ENCODE measurements around the gene RLF. TPM values are rescaled to one million over a fixed set of nuclear protein-coding genes. Genes with fewer than 3 reads are reported as not detected.
"Not testable (repeated sequence)": the region's sequence is repeated elsewhere in the genome, so short reads cannot be mapped to it uniquely, and the experiment has no call there.

The RLF gene
- polyA plus RNA-seq, 1 donor (not counting 4 experiments of a cell fraction or from before 2014, with no cell fraction given) = 10.7 TPM

GRCh38 chr1:40185951-40186864 is 25.0 kb downstream of the RLF start:
- H3K9me3 ChIP-seq (ENCODE audit: control insufficient read depth, low read depth, low read length) = no peaks in the 10 kb centered on the region
- dilution Hi-C loops (cut with MboI; ENCODE audit: extremely low pct_ligation_motif_present, low sequenced_read_pairs) = no loop called here
- no peaks in the 10 kb centered on the region for H3K27me3 ChIP-seq (ENCODE audit: control insufficient read depth, extremely low read depth, insufficient read depth, low read length)
- H3K9me1 ChIP-seq (ENCODE audit: control insufficient read depth, extremely low read depth, insufficient read depth, low read length) = no peaks in the 10 kb centered on the region
- FAIRE-seq = peak; percentile 52
- H3K4me3 ChIP-seq (ENCODE audit: control insufficient read depth in 2 of 3, extremely low read depth in 1 of 3, insufficient read depth in 2 of 3, low read depth in 1 of 3, low read length in 3 of 3) = no peak overlapping the region
- no peak overlapping the region for H2AFZ ChIP-seq (ENCODE audit: control insufficient read depth, low read length)
- peaks cover 9% of the 10 kb centered on the region for H3K4me1 ChIP-seq (ENCODE audit: control insufficient read depth, extremely low read depth, insufficient read depth, low read length)
- no peak overlapping the region for H3K9ac ChIP-seq (ENCODE audit: control insufficient read depth, extremely low read depth, insufficient read depth, low read length)
- no peak overlapping the region for H3K27ac ChIP-seq (ENCODE audit: control insufficient read depth, insufficient read depth, low read length)
- TF ChIP-seq CTCF (optimal IDR thresholded peaks at IDR 0.05 in 1 of 3, IDR thresholded peaks at IDR 0.05 in 1 of 3, conservative IDR thresholded peaks at IDR 0.05 in 1 of 3; ENCODE audit: extremely low read depth in 1 of 3, insufficient read depth in 2 of 3, low read length in 3 of 3) (no peak), EZH2 (IDR thresholded peaks at IDR 0.05; ENCODE audit: low read length) (no peak)
- peak overlapping the region; percentile 9 for H3K4me2 ChIP-seq (ENCODE audit: control insufficient read depth, extremely low read depth, insufficient read depth, low read depth, low read length)
- H3K36me3 ChIP-seq (ENCODE audit: control insufficient read depth in 2 of 2, extremely low read depth in 1 of 2, insufficient read depth in 2 of 2, low read length in 2 of 2) = peaks cover 3 to 7% of the 10 kb centered on the region in 2 experiments
- peak; percentile 13 for DNase-seq (ENCODE audit: low read depth, low spot score)
- peaks cover 73% of the 10 kb centered on the region for H3K79me2 ChIP-seq (ENCODE audit: control insufficient read depth, insufficient read depth, low read length)
- H4K20me1 ChIP-seq (ENCODE audit: control insufficient read depth, extremely low read depth, insufficient read depth, low read length) = peaks cover 3% of the 10 kb centered on the region

- TF ChIP-seq EZH2 (IDR thresholded peaks at IDR 0.05; ENCODE audit: low read length) (no peak), CTCF (optimal IDR thresholded peaks at IDR 0.05 in 1 of 3, IDR thresholded peaks at IDR 0.05 in 1 of 3, conservative IDR thresholded peaks at IDR 0.05 in 1 of 3; ENCODE audit: extremely low read depth in 1 of 3, insufficient read depth in 2 of 3, low read length in 3 of 3) (no peak)
- dilution Hi-C loops (cut with MboI; ENCODE audit: extremely low pct_ligation_motif_present, low sequenced_read_pairs) = no loop called here
- Histone ChIP-seq H3K27ac (ENCODE audit: control insufficient read depth, insufficient read depth, low read length) (no peak overlapping the region), H3K9me1 (ENCODE audit: control insufficient read depth, extremely low read depth, insufficient read depth, low read length) (no peaks in the 10 kb centered on the region), H4K20me1 (ENCODE audit: control insufficient read depth, extremely low read depth, insufficient read depth, low read length) (peaks cover 3% of the 10 kb centered on the region), H3K4me1 (ENCODE audit: control insufficient read depth, extremely low read depth, insufficient read depth, low read length) (peaks cover 9% of the 10 kb centered on the region), H2AFZ (ENCODE audit: control insufficient read depth, low read length) (no peak overlapping the region), H3K9ac (ENCODE audit: control insufficient read depth, extremely low read depth, insufficient read depth, low read length) (no peak overlapping the region), H3K36me3 (ENCODE audit: control insufficient read depth in 2 of 2, extremely low read depth in 1 of 2, insufficient read depth in 2 of 2, low read length in 2 of 2) (peaks cover 8 to 15% of the 10 kb centered on the region in 2 experiments), H3K79me2 (ENCODE audit: control insufficient read depth, insufficient read depth, low read length) (peaks cover 63% of the 10 kb centered on the region), H3K9me3 (ENCODE audit: control insufficient read depth, low read depth, low read length) (no peaks in the 10 kb centered on the region), H3K27me3 (ENCODE audit: control insufficient read depth, extremely low read depth, insufficient read depth, low read length) (no peaks in the 10 kb centered on the region), H3K4me2 (ENCODE audit: control insufficient read depth, extremely low read depth, insufficient read depth, low read depth, low read length) (no peak overlapping the region), H3K4me3 (ENCODE audit: control insufficient read depth in 2 of 3, extremely low read depth in 1 of 3, insufficient read depth in 2 of 3, low read depth in 1 of 3, low read length in 3 of 3) (no peak overlapping the region)
- DNase-seq (ENCODE audit: low read depth, low spot score) (no peak), FAIRE-seq (no peak)
These were observed 26.2 kb downstream of the RLF start for GRCh38 chr1:40187399-40187798.

GRCh38 chr1:40194639-40195038 is 33.5 kb downstream of the RLF start:
- DNase-seq (ENCODE audit: low read depth, low spot score); H3K27me3 ChIP-seq (ENCODE audit: control insufficient read depth, extremely low read depth, insufficient read depth, low read length); H3K4me2 ChIP-seq (ENCODE audit: control insufficient read depth, extremely low read depth, insufficient read depth, low read depth, low read length); H4K20me1 ChIP-seq (ENCODE audit: control insufficient read depth, extremely low read depth, insufficient read depth, low read length); H3K4me3 ChIP-seq (ENCODE audit: control insufficient read depth in 2 of 3, extremely low read depth in 1 of 3, insufficient read depth in 2 of 3, low read depth in 1 of 3, low read length in 3 of 3); H3K4me1 ChIP-seq (ENCODE audit: control insufficient read depth, extremely low read depth, insufficient read depth, low read length); H3K9me1 ChIP-seq (ENCODE audit: control insufficient read depth, extremely low read depth, insufficient read depth, low read length); dilution Hi-C loops (cut with MboI; ENCODE audit: extremely low pct_ligation_motif_present, low sequenced_read_pairs); H3K9me3 ChIP-seq (ENCODE audit: control insufficient read depth, low read depth, low read length); H3K79me2 ChIP-seq (ENCODE audit: control insufficient read depth, insufficient read depth, low read length); H3K27ac ChIP-seq (ENCODE audit: control insufficient read depth, insufficient read depth, low read length); H2AFZ ChIP-seq (ENCODE audit: control insufficient read depth, low read length); H3K9ac ChIP-seq (ENCODE audit: control insufficient read depth, extremely low read depth, insufficient read depth, low read length); FAIRE-seq: not testable (repeated sequence)
- peaks cover 11 to 23% of the 10 kb centered on the region in 2 experiments for H3K36me3 ChIP-seq (ENCODE audit: control insufficient read depth in 2 of 2, extremely low read depth in 1 of 2, insufficient read depth in 2 of 2, low read length in 2 of 2)
